ENCODE results near the gene CYP24A1.
"Not testable (repeated sequence)": the region's sequence is repeated elsewhere in the genome, so short reads cannot be mapped to it uniquely, and the experiment has no call there.

CYP24A1 gene

DNA sequence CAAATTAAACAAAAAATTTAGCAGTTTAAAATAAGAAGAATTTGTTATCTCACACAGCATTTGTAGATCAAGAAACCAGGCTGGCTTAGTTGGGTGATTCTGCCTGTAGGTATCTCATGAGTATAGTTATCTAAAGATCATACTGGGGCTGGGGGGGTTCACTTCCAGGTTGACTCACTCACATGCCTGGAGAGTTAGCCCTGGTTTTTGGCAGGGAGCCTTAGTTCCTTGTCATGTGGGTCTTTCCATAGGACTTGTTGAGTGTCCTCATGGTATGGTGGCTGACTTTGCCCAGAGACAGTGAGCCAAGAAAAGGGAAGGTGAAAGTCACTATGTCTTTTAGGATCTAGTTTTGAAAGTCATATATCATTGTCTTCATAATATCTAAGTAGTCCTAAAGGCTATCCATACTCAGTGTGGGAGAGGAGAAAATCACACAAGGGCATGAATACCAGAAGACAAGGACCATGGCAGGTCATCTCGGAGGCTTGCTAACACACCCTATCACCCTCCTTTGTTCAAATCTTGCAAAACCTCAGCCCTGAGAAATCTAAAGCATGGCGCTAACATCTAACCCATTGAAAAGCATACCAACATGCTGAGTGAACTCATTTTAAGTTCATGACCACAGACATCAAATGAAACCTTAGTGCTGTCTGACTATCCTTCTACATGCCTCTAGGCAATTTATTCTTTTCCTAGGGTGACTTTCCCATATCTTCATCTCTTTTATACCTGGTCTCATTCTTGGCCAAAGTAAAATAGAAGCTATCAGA is 39.2 kb downstream of the CYP24A1 start:
- DNase-seq (ENCODE audit: low read depth in 2 of 2, low spot score in 1 of 2): no peak

DNA sequence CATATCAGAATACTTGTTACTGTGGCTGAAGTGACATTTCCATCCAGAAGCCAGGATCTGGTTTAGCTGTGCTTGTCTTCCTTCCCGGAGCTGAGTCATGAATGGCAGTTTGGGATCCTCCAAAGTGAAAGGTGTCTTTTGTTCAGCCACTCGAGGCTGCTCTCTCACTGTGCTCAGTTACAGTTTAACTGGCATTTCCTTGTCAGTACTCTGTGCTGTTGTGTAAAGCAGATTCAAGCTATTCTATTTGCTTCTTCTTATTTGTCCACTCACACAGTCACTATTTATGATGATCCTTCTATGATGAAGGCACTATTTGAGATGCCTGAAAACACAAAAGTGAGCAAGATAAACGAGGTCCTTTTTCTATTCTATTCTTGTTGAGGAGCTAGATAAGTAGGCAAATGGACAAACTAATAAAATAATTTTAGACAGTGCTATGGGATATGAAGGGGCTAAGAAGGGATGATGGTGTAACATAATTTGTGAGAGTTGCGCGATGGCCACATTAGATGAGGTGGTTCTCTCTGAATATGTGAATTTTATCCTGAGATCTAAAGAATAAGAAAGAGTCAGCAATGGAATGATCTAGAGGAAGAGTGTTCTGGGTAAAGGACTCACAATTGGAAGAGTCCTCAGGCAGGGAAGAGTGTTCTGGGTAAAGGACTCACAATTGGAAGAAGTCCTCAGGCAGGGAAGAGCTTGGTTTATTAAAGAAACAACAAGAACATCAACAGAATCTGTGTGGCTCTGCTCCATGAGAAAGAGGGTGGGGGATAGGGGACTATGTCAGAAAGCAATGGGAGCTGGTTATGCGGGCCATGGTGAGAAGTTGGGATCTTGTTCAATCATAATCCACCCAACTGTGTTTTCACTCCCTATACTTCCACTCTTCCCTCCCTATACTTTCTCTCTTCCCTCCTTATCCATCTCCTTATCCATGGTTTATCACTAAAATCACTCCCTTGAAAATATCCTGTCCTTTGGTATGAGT is 40.1 kb downstream of the CYP24A1 start:
- DNase-seq (ENCODE audit: low read depth in 2 of 2, low spot score in 1 of 2): no peak

DNA sequence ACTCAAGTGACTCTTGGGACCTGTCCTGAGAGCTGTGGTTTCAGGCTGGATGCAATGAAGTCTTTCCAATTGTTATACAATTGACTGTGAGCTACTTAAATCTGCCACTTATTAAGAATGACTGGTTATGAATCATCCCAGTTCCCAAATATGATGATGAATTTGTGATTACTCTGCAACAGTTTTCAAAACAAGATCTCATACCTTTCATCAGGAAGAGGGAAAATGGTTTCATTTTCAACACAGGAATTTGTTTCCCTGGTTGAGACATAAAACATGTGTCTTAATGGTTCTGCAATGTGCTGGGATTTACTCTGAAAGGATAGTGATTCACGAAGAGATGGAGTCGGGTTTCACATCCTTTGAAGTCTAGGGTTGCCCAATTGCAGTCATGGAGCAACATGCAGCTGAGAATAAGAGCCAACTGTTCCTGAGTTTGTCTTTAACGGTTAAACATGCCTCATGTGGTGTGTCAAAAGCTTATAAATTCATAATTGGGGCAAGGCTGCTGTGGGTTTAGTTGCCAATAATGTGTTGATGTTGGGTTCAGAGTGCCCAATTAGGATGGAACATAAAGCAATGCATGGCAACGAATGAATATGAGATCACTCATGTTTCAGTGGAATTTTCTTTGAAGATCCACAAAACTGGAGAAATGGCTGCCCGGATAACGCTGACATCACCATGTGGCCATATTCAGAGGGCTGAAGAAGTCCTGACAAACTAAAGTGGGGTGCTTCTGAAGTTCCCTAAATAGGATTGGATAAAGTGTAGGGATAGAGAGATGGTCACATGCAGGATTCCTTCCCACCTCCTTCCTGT is 41.0 kb downstream of the CYP24A1 start:
- no peak for DNase-seq (ENCODE audit: low read depth in 2 of 2, low spot score in 1 of 2)

DNA sequence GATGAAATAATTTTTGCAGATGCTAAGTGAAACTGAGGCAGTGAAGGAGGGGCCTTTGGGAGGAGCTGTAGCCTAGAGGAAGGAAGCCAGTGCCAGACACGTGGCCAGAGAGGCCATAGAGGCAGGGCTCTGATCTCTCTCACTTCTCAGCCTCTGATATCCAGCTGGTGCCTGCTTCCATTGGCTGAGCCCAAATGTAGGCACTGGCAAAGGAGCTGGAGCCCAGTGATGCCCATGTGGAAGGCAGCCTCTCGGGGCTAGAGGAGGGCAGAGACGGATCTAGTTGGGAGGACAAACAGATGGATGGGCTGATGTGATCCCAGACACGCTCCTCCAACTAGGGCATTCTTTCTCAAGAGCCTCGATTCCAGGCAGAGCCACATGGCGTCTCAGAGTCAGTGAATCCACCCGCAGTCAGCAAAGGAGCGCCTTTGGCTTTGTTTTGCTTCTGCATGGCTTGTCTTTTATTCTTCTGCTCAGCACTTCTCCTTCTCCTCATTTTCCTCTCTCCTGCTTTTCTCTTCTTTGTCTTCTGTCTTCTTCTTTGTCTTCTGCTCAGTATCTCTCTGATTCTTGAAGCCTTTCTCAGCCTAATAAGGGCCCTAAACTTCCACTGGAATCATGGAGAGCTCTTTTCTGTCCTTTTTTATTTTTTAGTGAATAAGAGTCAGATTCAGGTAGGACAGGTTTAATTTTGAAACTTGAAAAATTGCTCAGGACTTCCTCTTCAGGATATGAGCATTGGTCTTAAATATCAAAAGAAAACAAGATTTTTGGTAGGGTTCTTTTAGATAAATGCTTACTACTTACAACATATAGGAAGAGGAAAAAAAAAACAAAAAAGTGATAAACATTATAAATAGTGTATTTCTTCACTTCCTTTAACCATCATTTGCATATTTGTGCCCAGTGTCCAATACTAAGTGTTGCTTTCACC is 41.8 kb downstream of the CYP24A1 start:
- no peak for DNase-seq (ENCODE audit: low read depth in 2 of 2, low spot score in 1 of 2)

DNA sequence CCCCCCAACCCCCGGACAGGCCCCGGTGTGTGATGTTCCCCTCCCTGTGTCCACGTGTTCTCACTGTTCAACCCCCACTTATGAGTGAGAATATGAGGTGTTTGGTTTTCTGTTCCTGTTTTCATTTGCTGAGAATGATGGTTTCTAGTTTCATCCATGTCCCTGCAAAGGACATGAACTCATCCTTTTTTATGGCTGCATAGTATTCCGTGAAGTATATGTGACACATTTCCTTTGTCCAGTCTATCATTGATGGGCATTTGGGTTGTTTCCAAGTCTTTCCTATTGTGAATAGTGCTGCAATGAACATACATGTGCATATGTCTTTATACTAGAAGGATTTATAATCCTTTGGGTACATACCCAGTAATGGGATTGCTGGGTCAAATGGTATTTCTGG is 42.7 kb downstream of the CYP24A1 start:
- not testable (repeated sequence) for DNase-seq (ENCODE audit: low read depth in 2 of 2, low spot score in 1 of 2)

DNA sequence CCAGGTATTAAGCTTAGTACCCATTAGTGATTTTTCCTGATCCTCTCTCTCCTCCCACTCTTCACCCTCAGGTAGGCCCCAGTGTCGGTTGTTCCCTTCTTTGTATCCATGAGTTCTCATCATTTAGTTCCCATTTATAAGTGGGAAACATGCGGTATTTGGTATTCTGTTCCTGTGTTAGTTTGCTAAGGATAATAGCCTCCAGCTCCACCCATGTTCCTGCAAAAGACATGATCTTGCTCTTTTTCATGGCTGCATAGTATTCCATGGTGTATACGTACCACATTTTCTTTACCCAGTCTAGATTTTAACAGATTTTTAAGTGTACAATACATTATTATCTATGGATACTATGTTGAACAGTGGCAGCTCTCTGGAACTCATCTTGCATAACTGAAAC is 44.4 kb downstream of the CYP24A1 start:
- DNase-seq (ENCODE audit: low read depth in 2 of 2, low spot score in 1 of 2): no peak

DNA sequence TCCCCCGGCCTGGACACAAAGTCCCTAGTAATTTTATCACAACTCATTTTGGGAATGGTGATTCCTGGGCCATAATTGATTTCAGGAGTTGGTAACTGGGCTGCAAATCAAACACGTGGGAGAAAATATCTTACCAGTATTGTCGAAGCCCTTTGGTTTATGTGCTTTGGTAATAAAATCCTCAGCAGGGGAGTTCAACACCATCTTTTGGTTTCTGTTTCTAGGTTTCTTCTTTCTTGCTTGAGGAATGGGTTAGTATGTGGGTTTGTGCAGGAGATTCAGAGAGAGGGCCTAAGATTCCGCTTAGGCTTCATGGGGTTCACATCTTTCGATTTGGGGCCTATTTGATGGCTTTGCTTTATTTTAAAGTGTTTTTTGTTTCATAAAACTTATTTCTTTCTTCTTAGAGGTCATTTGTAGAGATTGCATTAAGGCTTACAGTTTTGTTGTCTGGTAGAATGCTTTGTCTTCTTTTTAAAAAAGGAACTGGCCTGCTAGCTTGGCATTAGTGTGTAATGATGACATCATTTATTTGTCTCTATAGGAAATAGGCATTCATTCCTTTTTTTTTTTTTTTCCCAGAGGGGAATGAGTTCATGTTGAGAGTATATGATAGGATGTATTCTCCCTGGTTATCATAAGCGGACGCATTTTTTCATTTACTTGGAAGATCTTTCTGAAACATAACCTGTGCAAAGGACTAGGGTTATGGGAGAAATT is 45.8 kb downstream of the CYP24A1 start:
- DNase-seq (ENCODE audit: low read depth in 2 of 2, low spot score in 1 of 2): no peak

DNA sequence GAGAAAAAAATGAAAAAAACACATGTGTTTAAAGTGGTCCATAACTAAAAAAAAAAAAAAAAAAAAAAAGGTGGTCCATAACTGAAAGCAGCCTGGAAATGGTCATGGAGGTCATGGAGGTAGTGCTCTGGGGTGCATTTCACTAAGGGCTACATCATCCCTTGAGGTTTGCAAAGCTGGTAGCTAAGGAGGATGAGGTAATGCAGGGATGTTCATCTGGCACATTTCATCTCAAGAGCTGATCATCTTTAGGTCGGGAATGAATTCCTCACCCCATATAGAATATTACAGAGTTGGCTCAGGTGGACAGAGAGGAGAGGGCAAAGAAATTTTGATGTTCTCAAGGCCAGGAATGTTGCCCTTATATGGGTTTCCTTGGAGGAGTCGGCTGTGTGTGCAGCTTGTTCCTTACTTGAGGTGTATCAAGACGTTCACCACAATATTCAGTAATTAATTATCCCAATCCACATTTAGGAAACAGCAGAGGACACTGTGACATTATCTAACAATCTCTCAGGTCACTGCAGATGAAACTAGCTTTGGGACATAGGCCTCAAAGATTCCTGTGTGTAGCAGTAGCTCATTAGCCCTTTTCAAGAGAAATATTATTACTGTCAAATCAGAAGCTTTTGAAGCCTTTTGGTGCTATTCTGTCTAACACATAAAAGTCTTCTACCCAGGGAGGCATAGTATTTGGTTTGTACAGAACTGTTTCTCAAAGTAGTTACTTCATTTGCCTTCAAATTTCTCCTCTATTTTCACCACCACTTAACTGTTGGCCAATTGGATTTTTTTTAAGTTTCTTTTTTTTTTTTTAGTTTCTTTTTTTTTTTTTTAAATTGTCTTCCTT is 46.8 kb downstream of the CYP24A1 start:
- DNase-seq (ENCODE audit: low read depth in 2 of 2, low spot score in 1 of 2): no peak

DNA sequence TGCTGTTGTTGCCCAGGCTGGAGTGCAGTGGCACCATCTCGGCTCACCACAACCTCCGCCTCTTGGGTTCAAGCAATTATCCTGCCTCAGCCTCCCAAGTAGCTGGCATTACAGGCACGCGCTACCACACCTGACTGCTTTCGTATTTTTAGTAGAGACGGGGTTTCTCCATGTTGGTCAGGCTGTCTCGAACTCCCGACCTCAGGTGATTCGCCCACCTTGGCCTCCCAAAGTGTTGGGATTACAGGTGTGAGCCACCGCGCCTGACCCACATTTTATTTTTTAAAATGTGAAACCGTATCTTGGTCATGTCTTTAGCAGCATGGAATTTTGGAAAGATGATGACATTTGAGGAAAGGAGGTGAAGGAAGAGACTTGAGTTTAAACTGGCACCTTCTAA is 47.5 kb downstream of the CYP24A1 start:
- DNase-seq (ENCODE audit: low read depth in 2 of 2, low spot score in 1 of 2): not testable (repeated sequence)

DNA sequence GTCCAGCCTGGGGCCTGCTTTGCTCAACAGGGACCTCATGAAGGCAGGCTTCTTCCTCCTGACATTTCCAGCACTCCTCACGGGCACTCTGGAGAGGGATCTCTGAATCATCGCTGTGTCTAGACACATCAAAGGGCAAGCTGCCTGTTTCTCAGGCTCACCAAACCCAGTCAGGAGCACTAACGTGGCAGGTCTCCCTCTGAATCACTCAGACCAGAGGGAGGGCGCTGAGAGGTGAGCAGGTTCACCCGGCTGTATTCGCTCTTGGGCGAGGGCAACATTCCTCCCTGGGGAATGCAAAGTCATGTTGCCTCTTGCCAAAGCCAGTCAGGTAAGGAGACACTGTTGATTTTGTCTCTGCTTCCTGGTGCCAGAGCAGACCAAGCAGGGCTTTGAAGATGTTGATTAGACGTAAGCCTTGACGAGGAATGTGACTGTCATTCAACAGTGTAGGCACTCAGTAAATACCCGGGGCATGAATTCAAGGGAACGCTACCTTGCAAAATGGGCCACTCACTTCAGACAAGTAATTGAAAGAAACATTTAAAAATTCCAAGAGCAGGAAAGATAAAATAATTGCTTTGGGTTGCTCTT is 50.1 kb downstream of the CYP24A1 start:
- no peak for DNase-seq (ENCODE audit: low read depth in 2 of 2, low spot score in 1 of 2)

DNA sequence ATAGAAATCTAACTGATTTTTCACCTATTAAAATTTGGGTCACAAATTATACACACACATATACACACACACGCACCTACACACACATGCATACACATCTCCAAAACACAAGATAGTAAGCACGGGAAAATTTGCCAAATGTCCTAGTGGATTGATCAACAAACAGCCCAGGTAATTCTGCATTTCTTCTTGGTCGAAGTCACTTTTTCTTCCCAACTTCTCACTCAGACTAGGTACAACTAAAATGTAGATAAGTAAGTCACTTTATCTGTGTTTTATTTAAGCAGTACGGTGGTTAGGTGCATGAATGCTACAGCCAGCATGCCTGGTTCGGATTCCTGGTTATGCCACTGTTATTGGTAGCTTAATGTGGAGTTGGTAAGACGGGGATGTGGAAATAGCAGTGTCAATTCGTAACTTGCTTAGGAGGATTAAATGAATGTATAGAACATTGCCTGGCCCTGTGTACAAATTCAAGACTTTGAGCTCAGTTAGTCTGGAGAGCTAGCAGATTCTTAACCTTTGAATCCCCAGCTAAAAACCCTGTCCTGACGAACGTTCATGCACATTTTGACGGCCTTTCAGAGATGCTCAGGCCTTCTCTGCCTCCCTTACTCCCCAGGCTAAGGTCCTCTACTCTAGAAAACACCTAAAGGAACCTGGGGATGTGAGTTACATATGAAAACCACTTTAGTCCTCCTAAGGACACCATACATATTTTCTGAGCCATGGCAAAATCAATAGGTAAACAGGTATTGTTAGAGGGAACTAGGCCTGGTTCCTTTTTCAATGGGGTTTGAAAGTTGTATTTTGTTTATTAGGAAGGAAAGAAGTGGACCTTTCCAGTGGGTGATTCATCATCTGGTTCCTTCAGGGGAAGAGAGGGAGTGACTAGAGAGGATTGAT is 50.9 kb downstream of the CYP24A1 start:
- no peak for DNase-seq (ENCODE audit: low read depth in 2 of 2, low spot score in 1 of 2)

DNA sequence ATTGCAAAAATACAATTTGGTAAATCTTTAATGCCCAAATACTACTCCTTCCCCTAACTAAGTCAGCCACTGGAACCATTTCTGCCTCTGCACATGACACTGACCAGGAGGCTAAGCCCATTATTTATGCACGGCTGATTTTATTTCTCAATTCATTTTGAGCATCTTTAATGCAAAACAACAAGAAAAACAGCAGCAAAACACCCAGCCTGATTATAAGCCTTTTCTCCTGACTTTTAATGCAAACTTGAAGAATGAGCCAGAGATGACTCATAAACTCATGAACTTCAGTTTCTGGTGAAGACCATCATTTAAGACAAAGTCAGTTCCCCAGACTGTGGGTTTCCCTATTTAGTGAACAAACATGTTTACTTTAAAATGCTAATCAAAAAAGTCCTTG is 51.6 kb downstream of the CYP24A1 start:
- DNase-seq (ENCODE audit: low read depth in 2 of 2, low spot score in 1 of 2): no peak

DNA sequence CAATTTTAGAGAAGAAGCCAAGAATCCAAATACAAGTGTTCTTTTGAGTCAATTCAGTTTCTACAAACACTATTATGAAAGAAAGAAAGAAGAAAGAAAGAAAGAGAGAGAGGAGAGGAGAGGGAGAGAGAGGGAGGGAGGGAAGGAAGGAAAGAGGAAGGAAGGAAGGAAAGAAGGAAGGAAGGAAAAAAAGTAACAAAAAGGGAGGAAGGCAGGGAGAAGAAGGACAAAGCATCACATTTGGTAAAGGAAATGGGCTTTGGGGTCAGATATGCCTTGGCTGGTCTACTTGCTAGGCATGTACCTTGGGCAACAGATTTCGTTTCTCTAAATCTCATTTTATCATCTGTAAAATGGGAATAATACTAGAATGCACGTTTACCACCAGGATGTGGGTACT is 54.0 kb downstream of the CYP24A1 start:
- no peak for DNase-seq (ENCODE audit: low read depth in 2 of 2, low spot score in 1 of 2)

DNA sequence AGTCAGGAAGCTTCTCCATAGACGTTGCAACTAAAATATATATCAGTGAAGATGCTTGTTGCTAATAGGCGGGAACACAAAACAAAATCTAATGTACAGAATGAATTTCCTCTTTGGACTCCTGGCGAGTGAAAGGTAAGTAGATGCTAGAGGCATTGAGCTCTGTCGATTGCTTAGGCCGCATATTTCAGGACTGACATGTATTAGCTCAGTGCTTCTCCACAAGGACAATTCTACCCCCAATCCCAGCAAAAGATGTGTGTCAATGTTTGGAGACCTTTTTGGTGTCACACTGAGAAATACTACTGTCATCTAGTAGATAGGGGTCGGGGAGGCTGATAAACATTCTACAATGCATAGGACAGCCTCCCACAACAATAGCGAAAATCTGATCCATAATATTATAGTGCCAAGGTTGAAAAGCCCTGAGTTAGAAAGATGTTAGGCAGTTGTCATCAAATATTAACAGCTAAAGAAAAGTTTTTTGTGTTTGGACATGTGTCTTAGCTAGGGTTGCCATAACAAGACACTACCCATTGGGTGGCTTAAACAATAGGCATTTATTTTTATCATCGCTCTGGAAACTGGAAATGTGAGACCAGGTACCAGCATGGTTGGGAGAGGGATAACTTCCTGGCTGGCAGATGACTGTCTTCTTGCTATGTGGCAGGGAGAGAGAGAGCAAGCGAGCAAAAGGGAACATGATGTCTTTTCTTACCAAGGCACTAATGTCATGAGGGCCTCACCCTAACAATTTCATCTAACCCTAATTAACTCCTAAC is 55.4 kb downstream of the CYP24A1 start:
- no peak for DNase-seq (ENCODE audit: low read depth in 2 of 2, low spot score in 1 of 2)

DNA sequence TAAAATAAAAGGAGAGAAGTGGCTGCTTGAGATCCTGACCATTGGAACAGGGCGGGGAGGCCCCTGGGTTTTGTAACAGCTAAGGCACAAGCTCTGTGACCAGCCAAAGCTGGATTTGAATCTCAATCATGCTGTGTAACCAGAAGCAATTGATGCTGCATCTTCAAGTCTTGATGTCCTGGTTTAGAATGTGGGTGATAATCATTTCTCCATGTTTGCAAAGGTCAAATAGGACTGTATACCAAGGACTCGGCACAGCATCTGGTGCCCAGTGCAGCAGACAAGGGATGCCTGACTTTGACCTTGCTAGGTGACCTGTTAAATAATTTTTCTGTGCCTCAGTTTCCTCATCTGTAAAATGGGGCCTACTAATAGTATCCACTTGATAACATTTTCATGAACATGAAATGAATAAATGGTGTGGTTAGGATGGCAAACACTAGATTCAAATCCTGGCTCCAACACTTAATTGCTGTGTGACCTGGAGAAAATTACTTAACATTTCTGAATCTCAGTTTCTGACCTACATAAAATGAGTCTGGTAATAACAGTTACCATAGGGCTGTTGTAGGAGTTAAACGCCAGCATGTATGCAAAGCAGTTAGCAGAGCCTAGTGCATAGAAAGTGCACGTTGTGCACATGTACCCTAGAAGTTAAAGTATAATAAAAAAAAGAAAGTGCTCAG is 57.1 kb downstream of the CYP24A1 start:
- no peak for DNase-seq (ENCODE audit: low read depth in 2 of 2, low spot score in 1 of 2)

Data from stimulated activated CD8-positive, alpha-beta memory T cell treated with anti-CD3 and anti-CD28 coated beads, Interleukin-4, amount 100 ng/mL, for 1 hour (primary cell).